Middle frontal gyrus (tissue), 1 donor: ENCODE results near the gene TTLL11.

Experiments
- DNase-seq: peaks from one replicate; pipeline ENCODE4 v3.0.0-alpha.2; 2015; ENCODE audit warnings: low spot score; ENCODE audit errors: extremely low spot score

Gene TTLL11

DNA sequence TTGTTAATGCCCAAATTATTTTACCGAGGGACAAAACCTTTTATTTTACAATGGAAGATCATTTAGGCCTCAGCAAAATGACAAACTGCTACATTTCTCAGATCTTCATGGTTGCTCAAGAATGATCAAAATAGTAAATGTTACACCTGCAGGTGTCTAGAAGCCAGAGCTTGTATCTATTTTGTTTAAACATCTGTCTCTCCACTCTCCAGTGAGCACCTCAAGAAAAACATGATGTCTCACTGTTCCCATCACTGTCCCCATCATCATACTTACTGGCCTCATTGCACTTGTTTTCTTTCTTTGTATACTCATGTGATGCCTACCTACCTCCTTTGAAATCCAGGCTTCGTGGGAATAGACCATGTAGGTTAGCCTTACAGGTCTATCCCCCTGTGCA, 149.6 kb downstream of the TTLL11 start:
- DNase-seq: no peak

DNA sequence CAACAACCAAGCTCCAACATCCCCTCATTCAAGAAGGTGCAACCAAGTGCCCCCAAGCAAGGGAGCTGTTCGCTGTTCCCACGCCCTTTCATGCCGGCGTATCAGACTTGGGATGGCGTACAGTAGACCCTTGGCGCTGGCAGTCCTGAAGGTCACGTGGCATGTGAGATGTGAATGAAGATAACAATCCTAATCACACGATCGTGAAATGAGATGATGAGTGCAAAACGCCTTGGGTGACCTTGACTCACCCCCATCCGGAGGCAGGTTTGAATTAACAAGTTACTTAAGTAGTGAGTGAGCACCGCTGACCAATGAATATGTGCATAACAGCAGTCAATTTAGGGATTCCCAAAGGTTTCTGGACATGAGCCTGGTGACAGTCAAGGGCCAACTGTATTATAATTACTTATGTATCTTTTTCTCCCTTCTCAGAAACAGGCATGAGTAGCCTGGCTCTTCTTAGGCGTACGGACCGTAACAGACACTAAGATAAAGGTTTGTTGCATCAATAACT, 150.2 kb downstream of the TTLL11 start:
- no peak for DNase-seq

DNA sequence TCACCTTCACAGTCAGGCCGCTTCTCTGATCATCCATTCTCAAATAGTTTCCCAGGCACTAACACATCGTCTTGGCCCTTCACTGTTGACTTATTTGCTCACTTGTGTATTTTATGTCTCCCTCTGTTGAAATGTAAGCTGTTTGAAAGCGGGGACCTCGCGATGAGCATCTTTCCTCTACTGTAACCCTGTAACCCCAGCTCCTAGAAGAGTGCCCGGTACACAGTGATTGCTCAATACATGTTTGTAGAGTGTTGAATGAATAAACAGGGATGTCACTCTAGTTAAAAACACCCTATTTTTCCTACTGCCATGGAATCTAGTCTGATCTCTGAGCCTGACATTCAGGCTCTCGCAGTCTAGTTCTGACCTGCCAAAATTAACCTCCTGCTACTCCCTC, 150.8 kb downstream of the TTLL11 start:
- DNase-seq: no peak

DNA sequence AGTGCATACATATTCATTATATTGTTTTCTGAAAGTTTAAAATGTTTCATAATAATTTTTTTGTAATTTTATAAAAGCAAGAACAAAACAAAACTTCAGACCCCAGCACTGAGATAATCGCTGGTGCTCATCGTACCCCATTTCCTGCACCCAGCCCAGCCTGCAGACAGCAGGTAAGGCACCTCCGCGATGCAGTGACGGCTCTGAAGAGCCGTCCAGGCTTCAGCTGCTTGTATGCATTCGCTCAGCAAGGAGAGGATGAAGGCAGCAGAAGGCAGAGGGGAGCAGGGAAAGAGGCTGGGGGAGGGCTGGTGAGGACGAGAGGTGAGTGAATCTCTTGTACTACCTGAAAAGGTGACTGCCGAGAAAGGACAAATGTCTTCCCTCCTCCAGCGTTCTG, 153.5 kb downstream of the TTLL11 start:
- DNase-seq: no peak

DNA sequence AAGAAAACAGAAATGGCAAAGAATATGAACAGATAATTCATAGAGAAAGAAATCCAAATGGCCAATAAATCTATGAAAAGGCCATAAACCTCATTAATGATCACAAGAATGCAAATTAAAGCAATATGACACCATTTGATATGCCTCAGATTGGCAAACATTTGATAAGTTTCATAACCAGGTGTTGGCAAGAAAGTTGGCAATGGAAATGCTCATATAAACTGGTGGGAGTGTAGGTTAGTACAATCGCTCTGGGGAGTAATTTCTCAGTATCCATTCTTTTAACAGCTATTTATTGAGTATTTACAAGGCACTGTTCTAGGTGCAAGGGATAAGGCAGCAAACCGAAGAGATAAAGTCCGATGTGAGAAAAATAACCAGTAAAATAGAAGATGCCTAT, 154.5 kb downstream of the TTLL11 start:
- no peak for DNase-seq

- no peak for DNase-seq
Observed at GRCh38 chr9:121937240-121937639, 155.9 kb downstream of the TTLL11 start.

GRCh38 chr9:121935739-121936138, 157.4 kb downstream of the TTLL11 start:
- no peak for DNase-seq

GRCh38 chr9:121930956-121931355, 162.2 kb downstream of the TTLL11 start:
- DNase-seq: no peak

DNA sequence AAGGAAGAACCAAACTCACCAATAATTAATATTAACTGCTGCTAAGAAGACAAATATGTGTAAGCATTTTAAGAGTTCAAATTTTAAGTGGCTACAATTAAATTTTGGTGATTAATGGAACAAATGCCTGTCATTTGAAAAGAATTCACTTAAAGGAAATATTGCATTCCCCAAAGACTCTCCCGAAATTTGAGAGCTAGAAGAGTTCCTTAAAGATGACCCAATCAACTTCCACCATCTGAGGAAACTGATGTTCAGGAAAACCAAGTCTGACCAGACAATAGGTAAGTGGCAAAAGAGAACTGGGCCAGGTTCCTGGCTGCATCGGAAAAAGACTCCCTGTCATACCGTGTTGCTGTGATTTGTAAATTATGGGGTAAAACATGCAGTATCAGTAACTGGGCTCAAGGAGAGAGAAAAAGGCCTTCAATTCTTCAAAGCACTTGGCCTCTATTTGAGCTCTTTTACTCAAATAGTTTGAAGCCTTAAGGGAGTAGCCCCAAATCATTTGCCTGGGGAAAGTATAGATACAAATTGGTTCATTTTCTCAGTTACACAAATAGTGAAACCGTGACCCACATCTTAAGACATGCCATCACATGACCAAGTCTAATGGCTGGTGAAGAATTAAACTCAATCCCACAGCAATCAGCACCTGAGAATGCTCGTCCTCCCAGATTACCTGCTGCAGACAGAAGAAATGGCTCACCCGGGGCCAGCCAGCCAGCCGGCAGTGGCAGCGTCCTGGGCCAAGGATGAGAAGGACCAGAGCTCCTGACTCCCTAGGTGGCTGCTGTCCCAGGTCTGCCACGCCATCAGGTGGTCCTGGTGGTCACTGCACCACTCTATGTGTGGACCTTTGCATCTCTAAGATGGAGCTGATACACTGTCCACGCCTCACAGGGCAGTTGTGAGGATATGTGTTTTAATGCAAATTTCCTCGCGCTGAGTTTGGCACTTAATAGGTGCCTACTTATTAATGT, 162.9 kb downstream of the TTLL11 start:
- DNase-seq: no peak

DNA sequence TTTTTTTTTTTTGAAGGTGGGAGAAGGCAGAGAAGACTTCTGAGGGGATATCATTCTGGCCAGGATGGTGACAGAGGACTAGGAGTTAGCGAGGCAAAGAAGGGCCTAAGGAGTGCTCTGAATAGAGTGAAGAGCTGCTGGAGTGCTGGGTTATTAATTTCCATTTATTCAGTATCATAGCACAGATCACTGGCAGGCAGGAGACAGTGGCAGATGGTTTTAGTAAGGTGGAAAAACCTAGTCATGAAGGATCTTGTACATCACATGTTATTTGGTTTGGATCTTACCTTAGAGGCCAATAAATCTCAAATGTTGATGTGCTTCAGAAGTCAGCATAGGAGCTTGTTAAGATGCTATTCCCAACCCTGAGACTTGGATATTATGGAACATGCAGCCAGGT, 165.5 kb downstream of the TTLL11 start:
- no peak for DNase-seq

- DNase-seq: no peak
Observed at GRCh38 chr9:121927081-121927480, 166.0 kb downstream of the TTLL11 start.

GRCh38 chr9:121926351-121926801, 166.7 kb downstream of the TTLL11 start:
- no peak for DNase-seq

- DNase-seq: no peak
Observed at GRCh38 chr9:121925935-121926334, 167.2 kb downstream of the TTLL11 start.

DNA sequence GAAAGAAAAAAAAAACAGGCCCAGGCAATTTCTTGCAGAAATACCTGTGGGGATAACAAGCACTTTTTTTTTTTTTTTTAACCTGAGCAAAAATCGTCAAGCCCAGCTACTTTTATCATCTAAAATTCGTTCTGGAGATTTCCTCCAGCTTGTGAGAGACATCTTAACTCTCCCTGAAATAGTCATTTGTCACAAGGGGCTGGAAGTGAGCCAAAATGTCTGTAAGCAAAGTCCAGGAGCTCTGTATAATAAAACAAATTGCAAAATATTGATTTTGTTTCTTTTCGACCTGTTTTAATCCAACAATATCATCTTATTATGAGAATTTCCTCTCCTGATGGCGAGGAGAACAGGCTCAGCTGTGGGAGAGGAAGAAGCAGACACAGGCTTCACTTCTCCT, 168.4 kb downstream of the TTLL11 start:
- no peak for DNase-seq

- no peak for DNase-seq
Observed at GRCh38 chr9:121921444-121921843, 171.7 kb downstream of the TTLL11 start.

DNA sequence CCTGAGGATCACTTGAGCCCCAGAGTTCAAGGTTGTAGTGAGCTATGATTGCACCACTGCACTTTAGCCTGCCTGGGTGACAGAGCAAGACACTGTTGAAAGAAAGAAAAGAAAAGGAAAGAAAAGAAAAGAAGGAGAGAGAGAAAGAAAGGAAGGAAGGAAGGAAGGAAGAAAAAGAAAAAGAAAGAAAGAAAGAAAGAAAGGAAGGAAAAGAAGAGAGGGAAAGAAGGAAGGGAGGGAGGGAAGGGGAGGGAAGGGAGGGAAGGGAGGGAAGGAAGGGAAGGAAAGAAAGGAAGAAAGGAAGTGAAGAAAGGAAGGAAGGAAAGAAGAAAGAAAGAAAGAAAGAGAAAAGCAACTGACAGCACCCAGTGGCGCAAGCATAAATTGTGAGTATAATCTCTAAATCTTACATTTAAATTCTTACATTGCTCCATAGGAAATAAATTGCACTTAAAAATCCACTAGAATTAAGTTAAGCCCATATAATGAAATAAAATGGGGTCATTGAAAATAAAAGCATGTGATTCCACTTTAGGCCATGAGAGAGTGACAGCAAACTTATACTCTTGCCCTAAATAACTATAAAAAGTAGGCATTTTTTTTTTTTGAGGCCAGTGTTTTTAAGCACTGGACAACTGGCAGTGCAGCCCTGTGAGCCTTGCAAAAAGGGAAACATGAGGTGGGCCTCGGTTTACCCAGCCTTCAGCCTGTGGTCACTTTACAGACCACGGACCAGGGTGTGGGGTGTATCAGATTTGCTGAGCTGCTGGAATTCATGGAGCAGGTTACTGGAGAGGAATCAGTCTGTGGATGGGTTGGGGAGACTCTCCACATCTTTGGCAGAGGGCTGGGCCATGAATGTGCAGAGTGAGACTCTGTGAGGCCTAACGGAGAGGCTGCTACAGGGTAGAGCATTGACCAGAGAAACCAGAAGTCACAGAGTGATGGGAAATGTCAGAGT, 175.5 kb downstream of the TTLL11 start:
- no peak for DNase-seq

- no peak for DNase-seq
Observed at GRCh38 chr9:121915304-121915625, 177.8 kb downstream of the TTLL11 start.

DNA sequence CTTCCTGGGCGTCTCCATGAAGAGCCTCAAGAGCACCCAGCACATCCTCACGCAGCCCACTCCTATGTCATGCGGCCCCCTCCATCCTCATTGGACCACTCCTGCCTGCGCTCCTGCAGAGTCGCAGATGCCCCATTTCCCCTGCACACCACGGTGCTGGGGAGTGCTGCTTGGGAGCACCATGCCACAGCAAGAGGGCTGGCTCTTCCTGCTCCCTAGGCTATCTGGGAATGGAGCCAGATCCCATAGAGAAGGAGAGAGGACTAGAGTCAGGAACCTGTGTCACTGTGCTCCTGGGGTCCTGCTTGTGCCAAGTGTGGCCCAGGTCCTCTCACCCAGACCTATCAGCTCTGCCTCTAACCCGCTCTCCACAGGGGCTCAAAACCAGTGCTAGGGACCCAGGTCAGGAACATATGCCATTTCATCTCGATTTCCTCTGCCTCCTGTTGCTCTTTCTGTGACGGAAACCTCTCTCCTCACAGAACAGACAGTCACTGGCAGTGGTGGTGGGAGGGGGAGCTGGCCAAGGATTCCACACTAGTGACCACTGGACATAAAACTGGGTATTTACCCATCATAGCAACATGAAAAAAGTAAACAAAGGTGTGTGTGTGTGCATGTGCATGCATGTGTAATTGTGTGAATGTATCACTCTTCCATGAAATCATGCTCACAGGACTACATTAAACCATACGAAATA, 178.4 kb downstream of the TTLL11 start:
- no peak for DNase-seq

- DNase-seq: no peak
Observed at GRCh38 chr9:121914017-121914595, 179.0 kb downstream of the TTLL11 start.

- no peak for DNase-seq
Observed at GRCh38 chr9:121912812-121913627, 180.1 kb downstream of the TTLL11 start.
